ENCODE results near the gene FBXL7.

Gene FBXL7

DNA sequence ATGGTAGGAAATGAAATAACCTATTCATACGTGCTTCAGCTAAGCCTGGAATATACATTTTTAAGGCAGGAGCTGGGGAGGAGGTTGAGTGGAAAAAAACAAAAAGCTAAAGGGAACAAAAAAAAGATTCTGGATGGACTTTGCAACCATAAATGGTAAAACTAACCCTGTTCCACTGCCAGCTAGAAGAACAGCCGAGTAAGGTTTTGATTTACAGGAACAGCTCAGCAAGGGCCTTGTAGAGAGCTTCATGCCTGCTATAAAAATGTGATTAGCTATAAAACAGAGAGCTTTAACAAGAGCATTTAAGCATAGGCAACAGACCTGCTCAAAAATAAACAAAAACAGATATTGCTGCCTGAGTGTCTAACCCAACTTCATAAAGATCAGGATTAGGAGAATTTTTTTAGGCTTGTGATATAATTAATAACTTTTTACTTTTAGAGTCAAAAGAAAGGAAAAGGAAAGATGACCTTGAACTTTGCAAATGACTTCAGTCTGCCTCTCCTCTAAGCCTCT, 194.8 kb downstream of the FBXL7 start:
- TF ChIP-seq CTCF (IDR thresholded peaks at IDR 0.05; ENCODE audit: insufficient read depth, low read length, poor library complexity, severe bottlenecking) = no peak
- no peak for DNase-seq (ENCODE audit: extremely low read depth, insufficient read length)
- Histone ChIP-seq H3K27me3 (replicated peaks; ENCODE audit: control insufficient read depth, insufficient read depth, low read length) (no peaks in the 10 kb centered on the region), H3K4me3 (replicated peaks; ENCODE audit: low read depth, low read length) (no peak overlapping the region), H3K36me3 (ENCODE audit: control insufficient read depth, insufficient read depth, low read length) (no peaks in the 10 kb centered on the region)

GRCh38 chr5:15695215-15695731, 195.3 kb downstream of the FBXL7 start:
- H3K4me3 ChIP-seq (replicated peaks; ENCODE audit: low read depth, low read length) = no peak overlapping the region

DNA sequence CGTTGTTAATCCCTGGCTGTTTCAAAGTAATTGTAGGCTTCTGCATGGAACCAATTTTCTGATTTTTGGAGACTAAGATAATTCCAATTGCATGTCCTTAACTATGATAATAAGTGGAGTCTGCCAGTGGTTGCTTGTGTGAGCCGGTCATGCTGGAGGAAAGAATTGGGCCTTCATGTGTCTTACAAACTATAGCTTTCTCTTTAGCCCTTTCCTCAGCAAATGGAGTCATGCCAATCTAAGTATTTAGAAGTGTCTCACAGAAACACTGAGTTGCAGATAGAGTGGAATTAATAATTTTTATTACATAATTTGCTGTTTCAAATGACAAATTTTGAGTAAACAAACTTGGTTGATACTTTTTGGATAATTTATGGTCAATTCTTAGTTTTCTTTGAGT, 200.4 kb downstream of the FBXL7 start:
- no peak for TF ChIP-seq CTCF (IDR thresholded peaks at IDR 0.05; ENCODE audit: insufficient read depth, low read length, poor library complexity, severe bottlenecking)
- Histone ChIP-seq H3K27me3 (replicated peaks; ENCODE audit: control insufficient read depth, insufficient read depth, low read length) (no peaks in the 10 kb centered on the region), H3K4me3 (replicated peaks; ENCODE audit: low read depth, low read length) (no peak overlapping the region), H3K36me3 (ENCODE audit: control insufficient read depth, insufficient read depth, low read length) (no peaks in the 10 kb centered on the region)
- no peak for DNase-seq (ENCODE audit: extremely low read depth, insufficient read length)

More at GRCh38 chr5:15695215-15695731, 195.3 kb downstream of the FBXL7 start:
- Histone ChIP-seq H3K36me3 (ENCODE audit: control insufficient read depth, insufficient read depth, low read length) (no peaks in the 10 kb centered on the region), H3K27me3 (replicated peaks; ENCODE audit: control insufficient read depth, insufficient read depth, low read length) (no peaks in the 10 kb centered on the region)
- DNase-seq (ENCODE audit: extremely low read depth, insufficient read length) = no peak
- TF ChIP-seq CTCF (IDR thresholded peaks at IDR 0.05; ENCODE audit: insufficient read depth, low read length, poor library complexity, severe bottlenecking) = no peak

GRCh38 chr5:15702102-15702501, 202.1 kb downstream of the FBXL7 start:
- DNase-seq (ENCODE audit: extremely low read depth, insufficient read length) = no peak
- Histone ChIP-seq H3K27me3 (replicated peaks; ENCODE audit: control insufficient read depth, insufficient read depth, low read length) (no peaks in the 10 kb centered on the region), H3K4me3 (replicated peaks; ENCODE audit: low read depth, low read length) (no peak overlapping the region), H3K36me3 (ENCODE audit: control insufficient read depth, insufficient read depth, low read length) (no peaks in the 10 kb centered on the region)
- TF ChIP-seq CTCF (IDR thresholded peaks at IDR 0.05; ENCODE audit: insufficient read depth, low read length, poor library complexity, severe bottlenecking) = no peak

DNA sequence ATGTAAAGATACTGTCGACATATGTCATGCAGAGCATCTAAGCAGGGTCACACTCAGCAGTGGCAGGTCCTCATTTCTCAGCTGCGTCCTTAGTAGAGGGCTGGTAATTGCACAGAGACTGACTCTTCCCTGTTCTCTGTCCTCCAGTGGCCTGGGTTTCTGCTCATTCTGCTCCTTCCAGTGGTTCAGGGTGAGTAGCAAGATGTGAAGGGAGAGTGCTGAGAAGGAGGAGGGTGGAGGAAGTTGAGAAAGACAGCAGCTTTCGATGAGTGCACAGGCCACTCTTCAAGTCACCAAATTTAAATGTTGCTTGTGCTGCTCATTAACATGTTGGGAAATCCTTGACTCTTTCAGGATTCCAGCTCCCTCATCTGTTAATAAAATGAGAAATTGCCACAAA, 203.9 kb downstream of the FBXL7 start:
- no peaks in the 10 kb centered on the region for H3K27me3 ChIP-seq (replicated peaks; ENCODE audit: control insufficient read depth, insufficient read depth, low read length)
- DNase-seq (ENCODE audit: extremely low read depth, insufficient read length) = no peak

More for the DNA sequence above, 203.9 kb downstream of the FBXL7 start:
- H3K36me3 ChIP-seq (ENCODE audit: control insufficient read depth, insufficient read depth, low read length) = no peaks in the 10 kb centered on the region
- H3K4me3 ChIP-seq (replicated peaks; ENCODE audit: low read depth, low read length) = no peak overlapping the region
- no peak for TF ChIP-seq CTCF (IDR thresholded peaks at IDR 0.05; ENCODE audit: insufficient read depth, low read length, poor library complexity, severe bottlenecking)
